Renal cortex interstitium (tissue), 11 donors: ENCODE data around the gene MAP2K6. TPM values are rescaled to one million over a fixed set of nuclear protein-coding genes. Genes with fewer than 3 reads are reported as not detected.
A peak's percentile ranks its signal among the peaks of the same experiment; 100 is the strongest.

Experiments used
- DNase-seq, 11 donors: peaks; one replicate each; pipeline ENCODE4 v3.0.0-alpha.2; 2013; ENCODE audit warnings: low read depth in 9 of 11, low spot score in 4 of 11; ENCODE audit errors: extremely low read depth in 1 of 11
- polyA plus RNA-seq, 3 donors: library from polyadenylated mRNA; unstranded; fragments of 120-200 nt; gene quantifications; one replicate each; pipeline ENCODE4 v1.2.1, GENCODE V29; 2013; ENCODE audit not compliant: insufficient read length in 3 of 3

MAP2K6 gene
- polyA plus RNA-seq, 3 donors, result 21.0 to 26.6 (median 22.4) TPM

GRCh38 chr17:69447726-69448125, 33.2 kb downstream of the MAP2K6 start:
- no peak for DNase-seq

- DNase-seq, result peak in 6 of 11 donors; percentile 24 to 54 (median 34)
Measured at GRCh38 chr17:69448431-69449102, 34.1 kb downstream of the MAP2K6 start.

DNA sequence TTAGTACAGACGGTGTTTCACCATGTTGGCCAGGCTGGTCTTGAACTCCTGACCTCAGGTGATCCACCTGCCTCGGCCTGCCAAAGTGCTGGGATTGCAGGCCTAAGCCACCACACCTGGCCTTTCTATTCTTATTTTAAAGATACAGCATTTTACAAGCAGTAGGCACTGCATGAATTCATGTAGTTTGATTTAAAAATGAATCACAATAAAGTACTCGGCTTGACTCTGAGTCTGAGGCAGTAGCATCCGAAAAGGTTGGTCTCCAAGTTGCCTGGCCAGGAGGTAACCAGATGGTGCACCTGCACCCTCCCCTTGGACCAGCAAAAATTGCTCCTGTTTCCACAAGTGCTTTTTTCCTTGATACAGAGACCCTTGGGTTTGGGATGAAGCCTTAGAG, 35.6 kb downstream of the MAP2K6 start:
- DNase-seq, result no peak

- DNase-seq, result no peak
Measured at GRCh38 chr17:69450918-69451317, 36.4 kb downstream of the MAP2K6 start.

DNA sequence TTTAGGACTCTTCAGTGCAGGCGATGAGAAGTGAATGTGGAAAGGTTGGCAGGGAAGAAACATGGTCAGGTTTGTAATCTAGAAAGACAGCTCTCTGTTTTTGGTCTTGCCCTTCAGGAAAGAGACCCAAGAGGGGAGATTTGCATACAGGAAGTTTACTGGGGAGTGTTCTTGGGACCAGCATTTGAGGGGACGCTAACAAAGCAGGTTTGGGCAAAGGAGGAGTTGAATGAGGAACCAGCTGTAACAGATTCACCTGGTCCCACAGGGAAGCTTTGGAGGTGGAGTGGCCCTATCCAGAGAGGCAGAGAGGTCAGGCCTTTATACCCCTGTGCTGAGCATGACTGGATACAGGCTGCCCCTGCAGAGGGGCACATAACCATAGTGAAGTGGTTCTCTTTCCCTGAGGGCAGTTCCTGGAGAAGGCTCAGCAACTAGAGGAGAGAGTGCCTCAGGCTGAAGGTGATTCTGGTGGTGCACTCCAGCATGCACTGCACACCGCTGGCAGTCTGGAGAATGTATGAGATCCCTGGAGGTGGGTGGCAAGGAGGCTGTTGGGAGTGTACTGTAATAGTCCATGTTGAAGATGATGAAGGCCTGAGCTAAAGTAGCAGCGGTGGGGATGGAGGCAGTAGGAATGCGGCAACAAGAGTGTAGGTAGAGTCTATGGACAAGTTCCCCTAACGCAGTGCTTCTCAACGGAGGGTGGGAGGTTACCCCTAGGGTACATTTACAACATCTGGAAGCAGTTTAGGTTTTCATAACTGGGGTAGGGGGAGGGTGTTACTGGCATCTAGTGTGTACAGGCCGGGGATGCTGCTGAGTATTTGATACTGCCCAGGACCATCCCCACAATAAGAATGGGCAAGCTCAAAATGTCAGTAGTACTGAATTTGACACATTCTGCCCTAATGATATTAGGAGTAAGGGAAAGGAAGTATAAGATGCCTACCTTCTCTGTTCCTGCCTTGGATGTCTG, 37.2 kb downstream of the MAP2K6 start:
- no peak for DNase-seq

- no peak for DNase-seq
Measured at GRCh38 chr17:69452664-69453260, 38.3 kb downstream of the MAP2K6 start.

GRCh38 chr17:69454051-69454450, 39.6 kb downstream of the MAP2K6 start:
- no peak for DNase-seq

- no peak for DNase-seq
Measured at GRCh38 chr17:69455040-69455439, 40.5 kb downstream of the MAP2K6 start.

DNA sequence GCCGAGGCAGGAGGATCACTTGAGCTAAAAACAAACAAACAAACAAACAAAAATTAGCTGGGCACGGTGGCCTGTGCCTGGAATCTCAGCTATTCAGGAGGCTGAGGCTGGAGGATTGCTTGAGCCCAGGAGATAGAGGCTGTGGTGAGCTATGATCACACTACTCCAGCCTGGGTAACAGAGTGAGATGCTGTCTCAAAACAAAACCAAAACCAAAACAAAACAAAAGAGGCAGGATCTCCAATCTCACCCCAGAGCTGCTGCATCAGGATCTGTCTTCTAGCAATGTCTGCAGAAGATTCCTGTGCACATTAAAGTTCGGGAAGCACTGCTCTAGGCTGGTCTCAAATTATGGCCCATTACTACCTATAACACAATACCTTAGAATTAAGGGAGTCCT, 43.1 kb downstream of the MAP2K6 start:
- DNase-seq, result no peak

DNA sequence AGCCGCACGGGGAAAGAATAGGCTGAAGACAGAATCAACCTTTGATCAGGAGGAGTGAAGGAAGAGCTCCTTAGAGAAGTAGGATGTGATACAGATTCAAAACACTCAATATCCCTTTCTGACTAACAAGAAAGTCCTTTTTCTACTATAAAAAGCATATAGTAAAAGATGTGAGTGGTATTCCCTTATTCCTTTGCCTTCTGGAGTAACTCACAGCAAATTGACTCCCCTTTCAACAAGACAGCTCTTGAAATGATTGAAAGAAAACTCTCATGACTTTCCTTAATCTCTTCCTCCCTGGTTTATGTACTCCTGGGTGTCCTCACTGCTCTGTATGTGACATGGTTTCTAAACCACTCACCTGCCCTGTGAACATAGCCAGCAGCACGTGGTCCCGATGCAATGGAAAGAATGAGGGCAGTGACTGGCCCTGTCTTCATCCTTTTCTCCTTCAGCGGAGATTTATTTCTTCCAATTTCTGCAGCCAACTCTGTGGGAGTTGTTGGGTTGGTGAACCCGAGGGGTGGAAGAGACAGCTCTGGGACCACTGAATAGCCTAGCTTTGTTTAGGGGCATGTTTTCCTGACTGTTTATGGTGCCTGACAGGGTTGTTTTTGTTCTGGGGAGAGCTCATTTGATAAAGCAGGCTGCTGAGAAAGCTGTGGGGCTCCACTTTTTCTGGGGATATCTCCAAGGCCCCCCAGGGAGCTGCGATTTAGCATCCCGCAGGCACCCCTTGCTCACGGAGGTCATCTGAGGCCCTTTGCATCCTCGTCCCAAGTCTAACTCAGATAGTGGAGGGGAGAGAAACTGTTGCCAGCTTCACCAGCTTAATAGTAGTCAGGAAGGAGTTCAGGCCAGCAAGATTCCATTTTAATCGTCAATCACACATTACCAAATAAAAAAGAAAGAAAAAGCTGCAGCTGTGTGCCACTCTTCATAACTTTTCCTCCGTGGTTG, 46.7 kb downstream of the MAP2K6 start:
- peak in 3 of 11 donors; percentile 18 to 40 (median 20) for DNase-seq

DNA sequence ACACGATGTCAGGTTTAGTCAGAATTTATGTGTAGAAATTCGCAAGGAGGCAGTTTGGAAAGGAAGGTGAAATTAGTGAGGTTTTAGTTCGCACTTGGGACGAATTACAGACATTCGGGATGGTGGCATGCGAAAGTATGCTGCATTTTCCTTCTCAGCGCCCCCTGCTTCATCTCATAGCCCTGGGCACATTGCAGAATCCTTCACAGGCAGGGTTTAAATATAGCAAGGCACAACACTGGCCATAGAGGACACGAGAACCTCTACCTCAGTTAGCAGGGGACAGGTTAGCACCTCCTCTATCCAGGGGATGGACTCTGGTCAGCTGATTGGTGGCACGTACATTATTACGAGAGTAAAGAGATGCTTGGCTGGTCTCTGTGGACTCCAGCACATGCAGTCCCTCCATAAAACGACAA, 47.5 kb downstream of the MAP2K6 start:
- no peak for DNase-seq

GRCh38 chr17:69462882-69463281, 48.4 kb downstream of the MAP2K6 start:
- no peak for DNase-seq

DNA sequence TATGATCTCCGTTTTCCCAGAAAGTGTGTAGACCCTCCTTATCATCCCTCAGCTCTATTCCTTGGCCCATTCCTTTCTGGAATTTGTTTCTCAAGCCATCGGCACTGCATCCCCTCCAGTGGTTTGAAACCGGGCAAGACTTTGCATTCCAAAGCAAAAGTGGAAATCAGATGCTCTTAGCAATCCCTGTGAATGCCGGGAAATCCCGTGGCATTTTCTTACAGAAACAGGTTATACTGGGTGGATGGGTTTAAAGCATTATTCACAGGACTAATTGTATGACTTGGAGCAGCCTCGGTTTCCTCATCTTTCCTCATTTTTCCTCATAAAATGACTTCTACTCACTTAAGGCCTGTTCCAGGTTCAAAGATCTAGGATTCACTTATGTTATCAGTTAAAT, 52.0 kb downstream of the MAP2K6 start:
- DNase-seq, result no peak

- no peak for DNase-seq
Measured at GRCh38 chr17:69466905-69467667, 52.6 kb downstream of the MAP2K6 start.

DNA sequence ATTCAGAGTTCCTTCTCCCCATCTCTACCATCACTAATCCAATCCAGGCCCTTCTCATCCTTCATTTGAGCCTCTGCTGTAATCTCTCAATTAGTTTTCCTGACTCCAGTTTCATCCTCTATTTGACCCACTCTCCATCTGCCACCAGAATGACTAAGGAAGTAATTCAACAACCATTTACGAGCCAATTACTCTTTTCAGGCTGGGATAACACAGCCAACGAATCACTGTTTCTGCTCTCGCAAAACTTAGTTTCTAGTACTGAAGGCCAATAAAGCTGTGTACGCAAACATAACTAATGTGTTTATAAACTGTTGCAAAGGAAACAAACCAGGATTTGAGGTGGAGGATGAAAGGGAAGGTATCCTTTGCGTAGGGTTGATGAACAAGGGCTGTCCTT, 53.7 kb downstream of the MAP2K6 start:
- DNase-seq, result peak in 1 of 11 donors; percentile 23

GRCh38 chr17:69470702-69471101, 56.2 kb downstream of the MAP2K6 start:
- no peak for DNase-seq

GRCh38 chr17:69471406-69471805, 56.9 kb downstream of the MAP2K6 start:
- DNase-seq, result no peak
